UCSD-AML1 (cell line): ENCODE data around the gene ARHGEF7.
"Not testable (repeated sequence)": the region's sequence is repeated elsewhere in the genome, so short reads cannot be mapped to it uniquely, and the experiment has no call there.

Experiments used
- DNase-seq: peaks from one replicate; lab custom pipeline; 2025; ENCODE audit not compliant: unreplicated experiment; lab: John Stamatoyannopoulos, UW

ARHGEF7 gene

GRCh38 chr13:111251646-111252445 is 136.7 kb downstream of the ARHGEF7 start:
- DNase-seq, result no peak

- no peak for DNase-seq
Observed at GRCh38 chr13:111252446-111253364, 137.6 kb downstream of the ARHGEF7 start.

- no peak for DNase-seq
Observed at GRCh38 chr13:111253365-111253872, 138.3 kb downstream of the ARHGEF7 start.

GRCh38 chr13:111255228-111255790 is 140.2 kb downstream of the ARHGEF7 start:
- no peak for DNase-seq

GRCh38 chr13:111256458-111256857 is 141.3 kb downstream of the ARHGEF7 start:
- no peak for DNase-seq

GRCh38 chr13:111256946-111257345 is 141.8 kb downstream of the ARHGEF7 start:
- no peak for DNase-seq

- DNase-seq, result not testable (repeated sequence)
Observed at GRCh38 chr13:111257899-111258298, 142.8 kb downstream of the ARHGEF7 start.

GRCh38 chr13:111258637-111259036 is 143.5 kb downstream of the ARHGEF7 start:
- DNase-seq, result no peak

- no peak for DNase-seq
Observed at GRCh38 chr13:111259058-111259457, 143.9 kb downstream of the ARHGEF7 start.

GRCh38 chr13:111261326-111261725 is 146.2 kb downstream of the ARHGEF7 start:
- no peak for DNase-seq

- no peak for DNase-seq
Observed at GRCh38 chr13:111262281-111262680, 147.2 kb downstream of the ARHGEF7 start.

- DNase-seq, result no peak
Observed at GRCh38 chr13:111262715-111263114, 147.6 kb downstream of the ARHGEF7 start.

GRCh38 chr13:111263566-111263965 is 148.5 kb downstream of the ARHGEF7 start:
- no peak for DNase-seq

GRCh38 chr13:111265006-111265700 is 150.0 kb downstream of the ARHGEF7 start:
- DNase-seq, result no peak

GRCh38 chr13:111265701-111266035 is 150.6 kb downstream of the ARHGEF7 start:
- DNase-seq, result no peak

- no peak for DNase-seq
Observed at GRCh38 chr13:111267205-111267604, 152.1 kb downstream of the ARHGEF7 start.

GRCh38 chr13:111267784-111268183 is 152.7 kb downstream of the ARHGEF7 start:
- DNase-seq, result no peak

GRCh38 chr13:111269508-111269907 is 154.4 kb downstream of the ARHGEF7 start:
- no peak for DNase-seq

GRCh38 chr13:111270126-111270525 is 155.0 kb downstream of the ARHGEF7 start:
- DNase-seq, result no peak

GRCh38 chr13:111270765-111271698 is 155.9 kb downstream of the ARHGEF7 start:
- DNase-seq, result no peak
